Fibroblast of lung (primary cell): ENCODE data around the gene ANO4.

Experiments used
- CTCF ChIP-seq, 2 donors: IDR thresholded peaks in 1 of 2; conservative IDR thresholded peaks in 1 of 2; 1 replicate in 1 of 2; 2 replicates in 1 of 2; pipeline ENCODE4 v1.5.1; 2011 to 2012; ENCODE audit warnings: low read length in 2 of 2, control low read depth in 1 of 2, inconsistent platforms in 1 of 2, low read depth in 1 of 2, mild to moderate bottlenecking in 1 of 2
- EZH2 ChIP-seq: IDR thresholded peaks from 2 replicates; pipeline ENCODE4 v1.5.1; 2012; ENCODE audit warnings: low read length, control low read depth, mild to moderate bottlenecking; ENCODE audit errors: missing control alignments

GRCh38 chr12:100953677-100954076 lies 159.1 kb downstream of the ANO4 start:
- no peak for TF ChIP-seq CTCF (conservative IDR thresholded peaks at IDR 0.05 in 1 of 2, IDR thresholded peaks at IDR 0.05 in 1 of 2; ENCODE audit: low read depth in 1 of 2, low read length in 2 of 2)
- no peak for TF ChIP-seq EZH2
